ENCODE results near the gene GRB10.

DNA sequence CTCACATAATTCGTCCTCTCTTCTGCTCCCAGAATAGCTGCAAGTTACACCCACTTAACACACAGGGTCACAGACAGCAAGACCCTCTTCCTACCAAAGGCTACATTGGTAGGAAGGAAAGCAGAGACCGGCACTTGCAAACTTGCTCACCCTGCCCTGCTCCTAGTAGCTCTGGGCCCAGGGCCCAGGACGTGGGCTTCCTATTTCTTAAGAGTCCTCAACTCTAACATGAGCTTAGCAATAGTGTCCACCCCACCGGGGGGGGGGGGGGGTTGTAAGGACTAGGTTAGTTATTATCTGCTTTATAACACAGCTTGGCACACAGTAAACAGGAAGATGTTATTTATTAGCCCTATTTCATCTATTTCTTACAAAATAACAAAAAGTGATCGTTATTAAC, 106.6 kb downstream of the GRB10 start:
- no peak for TF ChIP-seq POLR2A (IDR thresholded peaks at IDR 0.05)
- TF ChIP-seq, protein P1, sequence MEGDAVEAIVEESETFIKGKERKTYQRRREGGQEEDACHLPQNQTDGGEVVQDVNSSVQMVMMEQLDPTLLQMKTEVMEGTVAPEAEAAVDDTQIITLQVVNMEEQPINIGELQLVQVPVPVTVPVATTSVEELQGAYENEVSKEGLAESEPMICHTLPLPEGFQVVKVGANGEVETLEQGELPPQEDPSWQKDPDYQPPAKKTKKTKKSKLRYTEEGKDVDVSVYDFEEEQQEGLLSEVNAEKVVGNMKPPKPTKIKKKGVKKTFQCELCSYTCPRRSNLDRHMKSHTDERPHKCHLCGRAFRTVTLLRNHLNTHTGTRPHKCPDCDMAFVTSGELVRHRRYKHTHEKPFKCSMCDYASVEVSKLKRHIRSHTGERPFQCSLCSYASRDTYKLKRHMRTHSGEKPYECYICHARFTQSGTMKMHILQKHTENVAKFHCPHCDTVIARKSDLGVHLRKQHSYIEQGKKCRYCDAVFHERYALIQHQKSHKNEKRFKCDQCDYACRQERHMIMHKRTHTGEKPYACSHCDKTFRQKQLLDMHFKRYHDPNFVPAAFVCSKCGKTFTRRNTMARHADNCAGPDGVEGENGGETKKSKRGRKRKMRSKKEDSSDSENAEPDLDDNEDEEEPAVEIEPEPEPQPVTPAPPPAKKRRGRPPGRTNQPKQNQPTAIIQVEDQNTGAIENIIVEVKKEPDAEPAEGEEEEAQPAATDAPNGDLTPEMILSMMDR (IDR thresholded peaks at IDR 0.05), result no peak

All from Peyer's patch (tissue), 4 donors.